COLO668 (cell line): Measurements from ENCODE around the gene FAM13A.

ENCODE experiments used
- DNase-seq: peaks from one replicate; lab custom pipeline; 2025; ENCODE audit not compliant: unreplicated experiment; lab: John Stamatoyannopoulos, UW

Gene FAM13A

GRCh38 chr4:88754796-88755195, 302.2 kb downstream of the FAM13A start:
- DNase-seq: no peak

GRCh38 chr4:88753658-88754571, 303.1 kb downstream of the FAM13A start:
- DNase-seq: no peak

GRCh38 chr4:88752754-88753153, 304.2 kb downstream of the FAM13A start:
- DNase-seq: no peak

GRCh38 chr4:88752076-88752463, 304.9 kb downstream of the FAM13A start:
- no peak for DNase-seq

- no peak for DNase-seq
Observed at GRCh38 chr4:88751258-88752075, 305.5 kb downstream of the FAM13A start.

- DNase-seq: no peak
Observed at GRCh38 chr4:88750369-88750768, 306.6 kb downstream of the FAM13A start.

GRCh38 chr4:88747351-88747750, 309.6 kb downstream of the FAM13A start:
- DNase-seq: no peak

GRCh38 chr4:88746206-88746605, 310.8 kb downstream of the FAM13A start:
- no peak for DNase-seq

GRCh38 chr4:88745581-88746163, 311.3 kb downstream of the FAM13A start:
- DNase-seq: no peak

- no peak for DNase-seq
Observed at GRCh38 chr4:88745175-88745574, 311.8 kb downstream of the FAM13A start.

GRCh38 chr4:88744609-88745008, 312.4 kb downstream of the FAM13A start:
- no peak for DNase-seq

GRCh38 chr4:88743696-88744095, 313.3 kb downstream of the FAM13A start:
- no peak for DNase-seq

GRCh38 chr4:88742561-88742960, 314.4 kb downstream of the FAM13A start:
- DNase-seq: no peak

- DNase-seq: peak; percentile 44
Observed at GRCh38 chr4:88738180-88738579, 318.8 kb downstream of the FAM13A start.

GRCh38 chr4:88737307-88737941, 319.6 kb downstream of the FAM13A start:
- DNase-seq: peak; percentile 43

GRCh38 chr4:88736264-88736663, 320.7 kb downstream of the FAM13A start:
- no peak for DNase-seq

- no peak for DNase-seq
Observed at GRCh38 chr4:88735564-88735963, 321.4 kb downstream of the FAM13A start.

- no peak for DNase-seq
Observed at GRCh38 chr4:88734403-88734949, 322.5 kb downstream of the FAM13A start.

GRCh38 chr4:88732714-88733368, 324.1 kb downstream of the FAM13A start:
- DNase-seq: no peak

- DNase-seq: no peak
Observed at GRCh38 chr4:88731381-88731780, 325.6 kb downstream of the FAM13A start.
